ENCODE data around the gene PRDM15. TPM values are rescaled to one million over a fixed set of nuclear protein-coding genes. Genes with fewer than 3 reads are reported as not detected.

Gene PRDM15
- polyA plus RNA-seq, 1 donor, result 7.3 TPM

- no peak for DNase-seq
These were observed 8.5 kb upstream of the PRDM15 start for GRCh38 chr21:41887667-41888066.

- no peak for DNase-seq
These were observed 7.2 kb upstream of the PRDM15 start for GRCh38 chr21:41886328-41886727.

- DNase-seq, result peak; percentile 37
These were observed 6.3 kb upstream of the PRDM15 start for GRCh38 chr21:41885341-41886024.

GRCh38 chr21:41884501-41885030, 5.4 kb upstream of the PRDM15 start:
- DNase-seq, result no peak

GRCh38 chr21:41883582-41883981, 4.4 kb upstream of the PRDM15 start:
- no peak for DNase-seq

DNA sequence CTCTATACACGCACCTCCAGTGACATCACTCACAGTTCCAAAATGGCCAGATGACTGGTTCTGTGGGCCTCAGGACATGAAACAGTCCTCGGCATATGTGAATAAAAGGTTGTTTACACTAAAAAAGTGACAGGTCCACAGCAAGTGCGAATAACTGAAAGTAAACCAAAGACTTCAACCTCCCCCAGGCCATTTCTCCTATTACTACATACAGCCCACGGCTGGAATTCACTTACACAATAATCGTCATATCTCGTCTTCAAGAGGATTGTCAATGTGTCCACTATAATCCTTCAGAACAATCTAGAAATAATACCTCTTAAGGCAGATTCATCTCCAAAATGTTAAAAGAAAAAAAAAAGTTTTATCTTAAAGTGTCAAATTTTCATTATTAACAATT, 1.9 kb upstream of the PRDM15 start:
- no peak for DNase-seq

GRCh38 chr21:41880153-41880552, 1.0 kb upstream of the PRDM15 start:
- no peak for DNase-seq

DNA sequence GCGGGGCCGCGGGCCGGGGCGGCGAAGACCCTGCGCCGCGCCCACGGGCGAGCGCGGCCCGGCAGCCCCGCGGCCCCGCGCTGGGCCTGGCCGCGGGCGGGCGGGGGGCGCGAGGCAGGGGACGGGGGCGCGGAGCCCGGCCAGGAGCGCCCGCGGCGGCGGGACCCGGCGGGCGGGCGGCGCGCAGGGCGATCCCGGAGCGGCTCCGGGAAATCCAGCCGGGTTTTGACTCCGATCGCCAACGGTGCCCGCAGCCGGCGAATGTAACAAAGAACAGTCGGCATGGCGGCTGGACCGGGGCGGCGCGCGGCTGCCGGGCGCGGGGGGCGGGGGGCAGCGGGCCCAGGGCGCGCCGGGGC, 334 bp downstream of the PRDM15 start:
- DNase-seq, result peak; percentile 83

- peak; percentile 31 for DNase-seq
These were observed 978 bp downstream of the PRDM15 start for GRCh38 chr21:41877901-41878830.

- DNase-seq, result no peak
These were observed 2.1 kb downstream of the PRDM15 start for GRCh38 chr21:41876928-41877652.

DNA sequence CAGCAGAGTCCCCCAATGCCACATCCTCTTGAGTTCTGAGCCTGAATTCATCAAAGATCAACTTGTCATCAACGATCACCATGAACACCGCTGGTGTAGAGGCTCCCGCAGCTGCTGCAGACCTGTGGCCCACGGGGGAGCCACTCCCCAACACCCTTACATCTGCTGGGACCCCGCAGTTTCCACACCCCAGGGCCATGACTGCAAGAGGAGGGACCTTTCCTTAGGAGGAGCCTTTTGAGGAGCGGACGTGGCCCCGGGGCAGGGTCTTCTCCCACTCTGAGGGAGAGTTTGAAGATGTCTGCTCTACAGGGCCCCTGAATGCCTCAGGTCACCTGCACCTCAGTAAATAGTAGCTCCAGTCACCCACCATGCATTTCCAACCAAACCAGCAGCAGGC, 2.7 kb downstream of the PRDM15 start:
- DNase-seq, result no peak

- no peak for DNase-seq
These were observed 4.1 kb downstream of the PRDM15 start for GRCh38 chr21:41875086-41875485.

GRCh38 chr21:41874611-41875010, 4.5 kb downstream of the PRDM15 start:
- no peak for DNase-seq

GRCh38 chr21:41873426-41873825, 5.7 kb downstream of the PRDM15 start:
- no peak for DNase-seq

- DNase-seq, result no peak
These were observed 6.1 kb downstream of the PRDM15 start for GRCh38 chr21:41873005-41873404.

DNA sequence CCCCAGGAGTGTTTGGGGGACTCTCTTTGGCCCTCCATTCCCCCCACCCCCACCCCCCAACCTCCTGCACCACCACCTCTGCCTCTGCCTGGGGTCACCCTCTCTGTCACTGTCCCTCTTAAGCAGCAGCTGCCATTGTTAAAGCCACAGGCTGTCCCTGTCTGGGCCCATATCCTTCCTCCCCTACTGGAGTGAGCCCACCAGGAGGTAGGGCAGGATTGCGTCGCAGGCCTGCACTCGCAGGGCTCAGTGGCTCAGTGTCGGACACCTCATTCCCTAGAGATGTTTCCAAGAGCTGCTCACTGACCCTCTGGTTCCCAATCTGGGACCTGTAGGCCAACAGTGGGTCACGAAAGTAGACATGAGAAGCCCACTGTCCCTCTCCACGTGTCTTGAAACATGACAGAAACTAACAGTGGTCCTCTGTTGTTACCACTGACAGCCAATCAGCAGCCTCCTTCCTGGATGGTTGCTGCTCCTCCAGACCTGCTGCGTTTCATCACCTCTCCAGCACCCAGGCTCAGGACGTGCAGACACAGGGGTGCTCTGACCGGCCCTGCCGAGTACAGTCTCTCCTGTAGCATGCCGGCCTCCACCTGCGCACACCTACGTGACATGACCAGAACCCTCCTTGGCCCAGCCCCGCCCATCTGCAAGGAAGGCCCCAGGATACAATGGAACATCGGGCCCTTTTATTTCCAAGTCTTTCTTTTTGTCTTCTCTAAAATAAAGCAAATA, 7.7 kb downstream of the PRDM15 start:
- DNase-seq, result no peak

DNA sequence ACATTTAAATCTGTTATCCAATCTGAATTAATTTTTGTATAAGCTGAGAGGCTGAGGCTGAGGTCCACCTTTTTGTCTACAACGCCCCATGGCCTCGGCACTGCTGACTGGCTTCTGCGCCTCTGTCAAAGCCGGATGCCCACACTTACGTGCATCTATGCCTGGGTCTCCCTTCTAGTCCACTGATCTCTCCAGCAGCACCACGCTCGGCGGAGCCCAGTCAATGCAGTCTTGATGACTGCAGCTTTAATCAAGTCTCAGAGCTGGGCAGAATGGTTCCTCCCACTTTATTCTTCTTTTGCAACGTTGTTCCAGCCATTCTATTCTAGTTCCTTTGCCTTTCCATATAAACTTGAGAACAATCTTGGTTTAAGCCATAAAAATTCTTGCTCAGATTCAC, 9.4 kb downstream of the PRDM15 start:
- no peak for DNase-seq

DNA sequence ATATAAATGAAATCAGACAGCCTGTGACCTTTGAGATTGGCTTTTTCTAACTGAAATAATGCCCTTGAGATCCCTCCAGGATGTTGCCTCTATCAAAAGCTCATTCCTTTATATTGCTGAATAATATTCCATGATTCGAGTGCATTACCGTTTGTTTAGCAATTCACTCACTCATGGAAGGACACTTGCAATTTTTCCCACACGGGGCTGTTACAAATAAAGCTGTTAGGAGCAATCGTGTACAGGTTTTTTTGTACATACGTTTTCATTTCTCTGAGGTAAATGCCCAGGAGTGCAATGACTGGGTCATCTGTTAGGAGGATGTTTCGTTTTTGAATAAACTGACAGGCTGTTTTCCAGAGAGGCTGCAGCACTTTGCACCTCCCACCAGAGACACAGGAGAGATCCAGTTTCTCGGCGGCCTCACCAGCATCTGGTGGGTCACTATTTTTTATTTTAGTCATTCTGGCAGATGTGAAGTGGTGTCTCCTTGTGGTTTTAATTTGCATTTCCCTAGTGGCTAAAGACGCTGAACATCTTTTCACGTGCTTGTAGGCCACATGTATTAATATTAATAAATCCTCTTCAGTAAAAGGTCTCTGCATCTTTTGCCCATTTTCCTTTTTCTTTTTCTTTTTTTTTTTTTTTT, 11.0 kb downstream of the PRDM15 start:
- DNase-seq, result no peak

- DNase-seq, result no peak
These were observed 11.8 kb downstream of the PRDM15 start for GRCh38 chr21:41867313-41867712.

- no peak for DNase-seq
These were observed 12.8 kb downstream of the PRDM15 start for GRCh38 chr21:41866274-41866809.
